Measurements from ENCODE around the gene ELOVL1.
"Not testable (repeated sequence)": the region's sequence is repeated elsewhere in the genome, so short reads cannot be mapped to it uniquely, and the experiment has no call there.

The ELOVL1 gene

GRCh38 chr1:43367904-43368645 lies at the start of gene ELOVL1:
Gene ELOVL1 (minus strand): TSS chr1:43368011. CDS start chr1:43365609, 2,402 bp downstream.
- Mint-ChIP-seq H3K36me3 (peaks cover 13% of the 10 kb centered on the region), H3K9me3 (no peaks in the 10 kb centered on the region), H3K27ac (peak within 1 kb of the TSS; percentile 90), H3K4me1 (peaks cover 37% of the 10 kb centered on the region), H3K27me3 (no peaks in the 10 kb centered on the region), H3K4me3 (peak within 1 kb of the TSS; percentile 90)
- ATAC-seq (ENCODE audit: low read depth) (peak; percentile 82), DNase-seq (ENCODE audit: low spot score in 2 of 2) (peak; percentile 80 to 83)

- H3K27me3 Mint-ChIP-seq: no peaks in the 10 kb centered on the region
- H3K4me3 Mint-ChIP-seq: no peak overlapping the region
- no peaks in the 10 kb centered on the region for H3K9me3 Mint-ChIP-seq
- H3K4me1 Mint-ChIP-seq: peaks cover 2% of the 10 kb centered on the region
- no peak for ATAC-seq (ENCODE audit: low read depth)
- peaks cover 15% of the 10 kb centered on the region for H3K36me3 Mint-ChIP-seq
- H3K27ac Mint-ChIP-seq: no peak overlapping the region
- DNase-seq (ENCODE audit: low spot score in 2 of 2): no peak
Observed at GRCh38 chr1:43415901-43416300, 48.1 kb upstream of the ELOVL1 start.

GRCh38 chr1:43414634-43415223 lies 46.9 kb upstream of the ELOVL1 start:
- no peak overlapping the region for H3K4me3 Mint-ChIP-seq
- no peaks in the 10 kb centered on the region for H3K9me3 Mint-ChIP-seq
- ATAC-seq (ENCODE audit: low read depth) (peak; percentile 99), DNase-seq (ENCODE audit: low spot score in 2 of 2) (peak; percentile 66 to 67)
- no peaks in the 10 kb centered on the region for H3K27me3 Mint-ChIP-seq
- H3K36me3 Mint-ChIP-seq: peaks cover 15% of the 10 kb centered on the region
- H3K4me1 Mint-ChIP-seq: peaks cover 2% of the 10 kb centered on the region
- H3K27ac Mint-ChIP-seq: no peak overlapping the region

GRCh38 chr1:43413426-43413825 lies 45.6 kb upstream of the ELOVL1 start:
- H3K4me3 Mint-ChIP-seq; DNase-seq (ENCODE audit: low spot score in 2 of 2); H3K27me3 Mint-ChIP-seq; ATAC-seq (ENCODE audit: low read depth); H3K4me1 Mint-ChIP-seq; H3K27ac Mint-ChIP-seq; H3K9me3 Mint-ChIP-seq: not testable (repeated sequence)
- peaks cover 21% of the 10 kb centered on the region for H3K36me3 Mint-ChIP-seq

GRCh38 chr1:43410571-43410970 lies 42.8 kb upstream of the ELOVL1 start:
- H3K9me3 Mint-ChIP-seq: no peaks in the 10 kb centered on the region
- DNase-seq (ENCODE audit: low spot score in 2 of 2) (no peak), ATAC-seq (ENCODE audit: low read depth) (no peak)
- no peaks in the 10 kb centered on the region for H3K27me3 Mint-ChIP-seq
- H3K36me3 Mint-ChIP-seq: peaks cover 33% of the 10 kb centered on the region
- no peak overlapping the region for H3K4me3 Mint-ChIP-seq
- H3K4me1 Mint-ChIP-seq: peaks cover 2% of the 10 kb centered on the region
- H3K27ac Mint-ChIP-seq: no peak overlapping the region

- DNase-seq (ENCODE audit: low spot score in 2 of 2) (no peak), ATAC-seq (ENCODE audit: low read depth) (no peak)
- peaks cover 5% of the 10 kb centered on the region for H3K4me1 Mint-ChIP-seq
- no peak overlapping the region for H3K27ac Mint-ChIP-seq
- H3K27me3 Mint-ChIP-seq: no peaks in the 10 kb centered on the region
- H3K4me3 Mint-ChIP-seq: no peak overlapping the region
- no peaks in the 10 kb centered on the region for H3K9me3 Mint-ChIP-seq
- peaks cover 45% of the 10 kb centered on the region for H3K36me3 Mint-ChIP-seq
Observed at GRCh38 chr1:43405876-43406234, 38.0 kb upstream of the ELOVL1 start.

GRCh38 chr1:43405219-43405875 lies 37.5 kb upstream of the ELOVL1 start:
- peaks cover 5% of the 10 kb centered on the region for H3K4me1 Mint-ChIP-seq
- H3K27me3 Mint-ChIP-seq: no peaks in the 10 kb centered on the region
- ATAC-seq (ENCODE audit: low read depth) (no peak), DNase-seq (ENCODE audit: low spot score in 2 of 2) (no peak)
- peaks cover 46% of the 10 kb centered on the region for H3K36me3 Mint-ChIP-seq
- H3K27ac Mint-ChIP-seq: no peak overlapping the region
- no peak overlapping the region for H3K4me3 Mint-ChIP-seq
- H3K9me3 Mint-ChIP-seq: no peaks in the 10 kb centered on the region

- no peak overlapping the region for H3K4me3 Mint-ChIP-seq
- DNase-seq (ENCODE audit: low spot score in 2 of 2): no peak
- H3K4me1 Mint-ChIP-seq: peaks cover 5% of the 10 kb centered on the region
- ATAC-seq (ENCODE audit: low read depth): no peak
- no peaks in the 10 kb centered on the region for H3K27me3 Mint-ChIP-seq
- peaks cover 45% of the 10 kb centered on the region for H3K36me3 Mint-ChIP-seq
- no peaks in the 10 kb centered on the region for H3K9me3 Mint-ChIP-seq
- H3K27ac Mint-ChIP-seq: peak overlapping the region; percentile 25
Observed at GRCh38 chr1:43404353-43404752, 36.5 kb upstream of the ELOVL1 start.

- Mint-ChIP-seq H3K9me3 (no peaks in the 10 kb centered on the region), H3K4me1 (peaks cover 8% of the 10 kb centered on the region), H3K4me3 (no peak overlapping the region), H3K27ac (no peak overlapping the region), H3K27me3 (no peaks in the 10 kb centered on the region), H3K36me3 (peaks cover 37% of the 10 kb centered on the region)
- ATAC-seq (ENCODE audit: low read depth) (no peak), DNase-seq (ENCODE audit: low spot score in 2 of 2) (no peak)
Observed at GRCh38 chr1:43402089-43402865, 34.5 kb upstream of the ELOVL1 start.

DNA sequence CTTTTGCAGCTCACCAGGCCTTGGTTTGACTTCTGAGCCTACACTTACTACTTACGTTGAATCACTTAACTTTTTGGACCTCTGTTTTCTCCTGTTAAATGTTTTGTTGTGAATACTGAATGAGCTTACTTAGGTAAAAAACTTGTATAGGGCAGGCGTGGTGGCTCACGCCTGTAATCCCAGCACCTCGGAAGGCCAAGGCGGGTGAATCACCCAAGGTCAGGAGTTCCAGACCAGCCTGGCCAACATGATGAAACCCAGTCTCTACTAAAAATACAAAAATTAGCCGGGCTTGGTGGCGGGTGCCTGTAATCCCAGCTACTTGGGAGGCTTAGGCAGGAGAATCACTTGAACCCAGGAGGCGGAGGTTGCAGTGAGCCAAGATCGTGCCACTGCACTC lies 32.6 kb upstream of the ELOVL1 start:
- not testable (repeated sequence) for H3K4me3 Mint-ChIP-seq; DNase-seq (ENCODE audit: low spot score in 2 of 2); H3K9me3 Mint-ChIP-seq; H3K27me3 Mint-ChIP-seq; H3K27ac Mint-ChIP-seq; ATAC-seq (ENCODE audit: low read depth)
- Mint-ChIP-seq H3K4me1 (peaks cover 10% of the 10 kb centered on the region), H3K36me3 (peaks cover 27% of the 10 kb centered on the region)

DNA sequence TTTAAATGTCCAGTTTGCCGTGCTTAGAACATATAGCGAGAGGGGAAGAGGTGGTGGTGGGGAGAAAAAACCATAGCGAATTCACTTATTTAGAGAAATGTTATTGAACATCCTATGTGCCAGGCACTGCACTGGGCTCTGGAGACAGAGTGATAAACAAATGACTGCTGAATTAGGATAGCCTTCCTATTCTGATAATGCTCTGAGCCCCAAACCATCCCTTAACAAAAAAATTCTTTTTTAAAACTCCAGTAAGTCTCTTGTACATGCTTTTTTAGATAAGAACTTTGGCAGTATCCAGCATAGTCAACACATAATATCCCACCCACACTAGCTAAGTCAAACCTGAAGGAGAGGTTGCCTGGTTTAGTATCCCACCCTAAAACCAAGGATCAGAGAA lies 30.4 kb upstream of the ELOVL1 start:
- DNase-seq (ENCODE audit: low spot score in 2 of 2): no peak
- Mint-ChIP-seq H3K4me3 (no peak overlapping the region), H3K27ac (peak overlapping the region; percentile 20), H3K9me3 (no peaks in the 10 kb centered on the region), H3K27me3 (no peaks in the 10 kb centered on the region), H3K4me1 (peaks cover 18% of the 10 kb centered on the region), H3K36me3 (peaks cover 22% of the 10 kb centered on the region)
- ATAC-seq (ENCODE audit: low read depth): no peak

DNA sequence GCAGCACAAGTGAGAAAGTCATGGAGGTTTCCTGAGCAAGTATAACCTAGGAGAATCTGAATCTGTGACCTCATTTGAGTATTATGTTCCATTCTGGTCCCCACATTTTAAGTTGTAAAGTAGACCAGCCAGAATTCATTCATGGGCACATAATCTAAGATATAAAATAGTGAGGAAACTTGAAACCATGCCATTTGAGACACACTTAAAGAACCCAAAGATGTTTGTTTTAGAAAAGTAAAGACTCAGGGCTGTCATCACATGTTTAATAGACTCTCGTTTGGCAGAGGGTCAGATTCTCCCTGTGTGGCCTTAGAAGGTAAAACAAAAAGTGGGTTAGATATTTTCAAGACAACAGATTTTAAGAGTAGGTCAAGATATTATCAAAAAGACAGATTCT lies 28.2 kb upstream of the ELOVL1 start:
- no peak overlapping the region for H3K4me3 Mint-ChIP-seq
- peaks cover 19% of the 10 kb centered on the region for H3K4me1 Mint-ChIP-seq
- no peak overlapping the region for H3K27ac Mint-ChIP-seq
- no peaks in the 10 kb centered on the region for H3K27me3 Mint-ChIP-seq
- peaks cover 13% of the 10 kb centered on the region for H3K36me3 Mint-ChIP-seq
- ATAC-seq (ENCODE audit: low read depth) (no peak), DNase-seq (ENCODE audit: low spot score in 2 of 2) (no peak)
- H3K9me3 Mint-ChIP-seq: no peaks in the 10 kb centered on the region

DNA sequence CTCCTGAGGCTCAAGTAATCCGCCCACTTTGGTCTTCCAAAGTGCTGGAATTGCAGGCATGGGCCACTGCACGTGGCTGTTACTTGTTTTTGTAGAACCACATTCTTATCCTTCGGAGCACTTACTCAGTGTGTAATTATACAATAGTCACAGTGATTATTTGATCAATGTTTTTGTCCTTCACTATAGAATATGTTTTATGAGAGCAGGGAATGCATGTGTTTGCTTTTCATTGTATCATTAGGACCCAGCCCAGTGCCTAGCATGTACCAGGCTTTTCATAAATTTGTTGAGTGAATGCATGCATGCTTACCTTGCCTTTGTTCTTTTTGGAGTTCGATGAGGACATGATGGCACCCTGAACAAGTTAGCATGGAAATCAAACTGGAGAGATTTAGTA lies 27.7 kb upstream of the ELOVL1 start:
- Mint-ChIP-seq H3K9me3 (no peaks in the 10 kb centered on the region), H3K4me1 (peaks cover 21% of the 10 kb centered on the region), H3K27ac (no peak overlapping the region), H3K27me3 (no peaks in the 10 kb centered on the region), H3K36me3 (peaks cover 13% of the 10 kb centered on the region), H3K4me3 (no peak overlapping the region)
- DNase-seq (ENCODE audit: low spot score in 2 of 2) (no peak), ATAC-seq (ENCODE audit: low read depth) (no peak)

GRCh38 chr1:43392702-43393101 lies 24.9 kb upstream of the ELOVL1 start:
- H3K4me1 Mint-ChIP-seq: peaks cover 38% of the 10 kb centered on the region
- H3K27ac Mint-ChIP-seq: no peak overlapping the region
- H3K9me3 Mint-ChIP-seq: no peaks in the 10 kb centered on the region
- no peak for DNase-seq (ENCODE audit: low spot score in 2 of 2)
- H3K27me3 Mint-ChIP-seq: no peaks in the 10 kb centered on the region
- peaks cover 13% of the 10 kb centered on the region for H3K36me3 Mint-ChIP-seq
- H3K4me3 Mint-ChIP-seq: no peak overlapping the region
- ATAC-seq (ENCODE audit: low read depth): no peak

All from memory B cell (primary cell).